Right renal cortex interstitium (tissue), 3 donors: ENCODE data around the gene NRDC. TPM values are rescaled to one million over a fixed set of nuclear protein-coding genes. Genes with fewer than 3 reads are reported as not detected.
A peak's percentile ranks its signal among the peaks of the same experiment; 100 is the strongest.
"Not testable (repeated sequence)": the region's sequence is repeated elsewhere in the genome, so short reads cannot be mapped to it uniquely, and the experiment has no call there.

Experiments
- DNase-seq, 3 donors: peaks; one replicate each; pipeline ENCODE4 v3.0.0-alpha.2; 2013; ENCODE audit warnings: low read depth in 3 of 3, low spot score in 2 of 3
- polyA plus RNA-seq, 3 donors: library from polyadenylated mRNA; unstranded; fragments of 120-200 nt; gene quantifications; one replicate each; pipeline ENCODE4 v1.2.1, GENCODE V29; 2013; ENCODE audit not compliant: insufficient read length in 3 of 3

Gene NRDC
- polyA plus RNA-seq, 3 donors = 130 to 133 (median 130) TPM

DNA sequence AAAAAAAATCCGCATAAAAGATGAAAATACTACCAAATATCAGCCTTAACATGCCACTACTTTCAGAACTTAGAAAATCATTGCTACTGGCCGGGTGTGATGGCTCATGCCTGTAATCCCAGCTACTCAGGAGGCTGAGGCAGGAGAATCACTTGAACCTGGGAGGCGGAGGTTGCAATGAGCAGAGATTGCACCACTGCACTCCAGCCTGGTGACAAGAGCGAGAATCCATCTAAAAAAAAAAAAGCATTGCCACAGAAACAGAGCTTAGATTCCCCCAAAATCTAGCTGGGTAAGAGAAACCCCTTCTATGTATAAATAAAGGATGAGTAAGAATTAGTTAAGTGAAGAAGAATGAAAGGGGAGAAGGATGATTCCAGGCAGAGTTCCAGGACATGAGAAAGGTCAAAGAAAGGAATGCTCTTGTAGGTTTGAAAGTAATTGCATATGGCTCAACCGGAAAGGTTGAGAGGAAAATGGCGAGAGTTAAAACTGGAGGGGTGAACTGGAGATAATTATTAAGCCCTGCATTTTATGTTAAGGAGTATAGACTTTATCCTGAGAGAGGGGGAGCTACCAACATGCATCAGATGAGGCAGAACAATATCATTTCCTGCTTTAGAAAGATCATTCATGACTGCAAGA, 19.7 kb upstream of the NRDC start:
- DNase-seq = no peak

DNA sequence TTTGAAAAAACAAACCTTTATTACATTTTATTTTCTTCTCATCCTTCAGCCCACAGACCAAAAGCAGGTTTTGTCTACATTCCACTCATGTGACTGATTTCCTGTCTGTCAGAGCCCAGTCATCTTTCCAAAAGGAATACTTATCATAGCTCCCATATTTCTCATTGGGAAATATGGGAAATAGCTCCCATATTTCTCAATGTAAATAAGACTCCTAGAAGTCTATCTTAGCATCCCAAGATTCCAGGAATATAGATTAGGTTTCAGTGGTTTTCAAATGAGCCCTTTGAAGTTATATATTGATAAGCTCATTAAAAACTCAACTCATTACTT, 19.1 kb upstream of the NRDC start:
- DNase-seq = no peak

DNA sequence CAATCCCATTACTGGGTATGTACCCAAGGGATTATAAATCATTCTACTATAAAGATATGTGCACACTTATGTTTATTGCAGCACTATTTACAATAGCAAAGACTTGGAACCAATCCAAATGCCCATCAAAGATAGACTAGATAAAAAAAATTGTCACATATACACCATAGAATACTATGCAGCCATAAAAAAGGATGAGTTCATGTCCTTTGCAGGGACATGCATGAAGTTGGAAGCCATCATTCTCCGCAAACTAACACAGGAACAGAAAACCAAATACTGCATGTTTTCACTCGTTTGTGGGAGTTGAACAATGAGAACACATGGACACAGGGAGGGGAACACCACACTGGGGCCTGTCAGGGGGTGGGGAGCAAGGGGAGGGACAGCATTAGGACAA, 16.2 kb upstream of the NRDC start:
- not testable (repeated sequence) for DNase-seq

- DNase-seq = peak in 1 of 3 donors; percentile 33
Observed at GRCh38 chr1:51878308-51878615, 265 bp downstream of the NRDC start.

GRCh38 chr1:51877434-51878307, 856 bp downstream of the NRDC start:
- peak in 2 of 3 donors; percentile 19 to 23 for DNase-seq

DNA sequence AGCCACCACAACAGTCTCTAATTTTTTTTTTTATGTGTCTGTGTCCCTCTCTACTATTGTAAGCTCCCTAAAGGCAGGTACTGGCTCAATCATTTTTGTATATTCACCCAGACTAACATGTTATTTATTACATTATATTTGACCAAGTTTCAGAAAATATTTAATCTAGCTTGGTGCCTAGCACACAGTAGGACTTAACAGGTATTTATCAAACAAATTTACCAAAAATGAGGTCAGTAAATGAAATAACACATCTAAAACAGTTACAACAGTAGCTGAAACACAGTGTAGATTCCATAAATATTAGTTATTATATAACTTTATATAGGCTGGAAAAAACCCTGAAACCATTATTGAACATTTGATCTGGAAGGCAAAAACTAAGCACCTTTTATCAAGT, 2.7 kb downstream of the NRDC start:
- DNase-seq = no peak

- no peak for DNase-seq
Observed at GRCh38 chr1:51875291-51875772, 3.2 kb downstream of the NRDC start.

- DNase-seq = not testable (repeated sequence)
Observed at GRCh38 chr1:51873270-51873669, 5.3 kb downstream of the NRDC start.

DNA sequence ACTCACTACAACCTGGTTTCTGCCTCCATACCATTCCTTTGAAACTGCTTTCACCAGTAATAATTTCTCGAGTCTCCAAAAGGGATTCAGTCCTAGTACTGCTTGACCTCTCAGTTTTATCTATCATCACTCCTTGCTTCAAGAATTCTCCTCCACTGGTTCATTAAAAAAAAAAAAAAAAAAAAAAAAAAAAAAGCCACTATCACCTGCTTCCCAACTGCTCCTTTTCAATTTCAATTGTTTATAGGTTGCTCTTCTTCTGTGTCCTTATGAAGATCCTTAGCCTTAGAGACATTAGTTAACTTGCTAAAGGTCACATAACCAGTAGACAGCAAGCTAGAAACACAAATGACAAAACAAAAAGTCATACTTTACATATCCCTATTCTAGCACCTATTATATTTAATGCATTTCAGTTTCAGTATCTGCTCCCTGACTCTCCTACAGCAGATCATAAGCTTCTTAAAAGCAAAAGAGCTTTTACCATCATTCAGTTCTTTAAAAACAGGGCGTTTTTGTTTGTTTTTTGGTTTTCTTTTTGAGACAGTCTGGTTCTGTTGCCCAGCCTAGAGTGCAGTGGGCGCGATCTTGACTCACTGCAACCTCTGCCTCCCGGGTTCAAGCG, 7.1 kb downstream of the NRDC start:
- DNase-seq = no peak

DNA sequence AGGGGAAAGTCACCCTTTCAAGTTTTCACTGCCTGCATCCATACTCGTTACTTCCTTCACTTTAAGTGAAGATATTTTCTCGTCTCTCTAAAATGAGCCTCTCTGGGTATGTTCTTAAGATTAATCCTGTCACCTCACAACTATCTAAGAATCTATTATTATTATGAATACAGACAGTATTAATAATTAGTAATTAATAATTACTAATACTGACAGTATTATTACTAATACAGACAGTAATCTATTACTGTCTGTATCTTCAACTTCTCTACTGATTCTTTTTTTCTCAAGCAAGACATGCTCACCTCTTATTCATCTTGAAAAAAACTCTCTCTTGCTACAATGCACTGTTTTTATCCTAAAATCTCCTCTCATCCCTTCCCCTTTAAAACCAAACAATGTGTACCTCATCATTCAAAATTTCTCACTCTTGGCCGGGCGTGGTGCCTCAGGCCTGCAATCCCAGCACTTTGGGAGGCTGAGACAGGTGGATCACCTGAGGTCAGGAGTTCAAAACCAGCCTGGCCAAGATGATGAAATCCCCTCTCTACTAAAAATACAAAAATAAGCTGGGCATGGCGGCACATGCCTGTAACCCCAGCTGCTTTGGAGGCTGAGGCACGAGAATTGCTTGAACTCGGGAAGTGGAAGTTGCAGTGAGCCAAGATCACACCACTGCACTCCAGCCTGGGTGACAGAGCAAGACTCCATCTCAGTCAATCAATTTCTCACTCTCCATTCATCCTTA, 7.8 kb downstream of the NRDC start:
- no peak for DNase-seq

DNA sequence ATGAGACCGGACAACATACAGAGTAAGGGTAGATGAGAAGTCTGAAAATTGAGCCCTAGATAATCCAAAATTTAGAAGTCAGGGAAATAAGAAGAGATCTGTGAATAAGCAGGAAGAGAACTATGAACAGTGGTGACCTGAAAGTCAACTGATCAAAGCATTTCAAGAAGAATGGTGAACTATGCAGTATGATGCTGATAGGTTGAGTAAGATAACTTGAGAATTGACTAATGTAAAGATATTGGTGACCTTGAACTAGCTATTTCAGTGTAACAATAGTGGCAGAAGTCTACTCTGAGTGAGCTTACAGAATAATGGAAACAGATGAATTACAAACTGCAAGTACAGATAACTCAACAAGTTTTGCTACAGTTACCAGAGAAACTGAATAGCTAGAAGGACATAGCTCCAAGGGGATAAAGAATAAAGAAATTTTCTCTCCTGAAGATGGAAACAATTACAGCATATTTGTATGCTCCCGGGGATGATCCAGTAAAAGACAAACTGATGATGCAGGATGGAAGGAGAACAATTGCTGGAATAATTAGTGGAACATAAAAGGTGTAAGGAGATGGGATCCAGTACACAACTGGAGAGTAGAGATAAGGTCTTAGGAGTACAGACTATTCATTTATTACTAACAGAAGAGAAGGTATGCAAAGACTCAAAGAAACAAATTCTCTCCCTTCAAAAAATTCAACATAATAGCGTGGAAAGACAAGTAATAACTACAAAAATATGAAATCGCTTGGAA, 10.9 kb downstream of the NRDC start:
- no peak for DNase-seq

GRCh38 chr1:51863384-51863783, 15.1 kb downstream of the NRDC start:
- no peak for DNase-seq

DNA sequence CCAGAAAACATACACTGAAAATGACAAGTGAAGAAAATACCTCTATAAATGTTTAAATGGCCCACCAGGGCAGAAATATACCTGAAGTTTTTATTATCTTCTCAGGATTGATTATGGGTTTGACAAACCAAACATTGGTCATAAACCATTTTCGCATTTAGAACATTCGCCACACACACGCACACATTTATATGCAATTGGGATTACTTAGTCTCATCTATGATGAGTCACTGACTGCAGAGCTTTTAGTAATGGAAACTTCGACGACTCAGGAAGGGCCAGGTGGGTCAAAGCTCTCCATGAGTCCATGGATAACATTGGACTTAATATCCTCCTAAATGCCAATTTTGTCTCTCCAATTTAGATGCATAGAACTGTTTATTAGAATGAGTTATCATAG, 16.9 kb downstream of the NRDC start:
- no peak for DNase-seq

GRCh38 chr1:51859735-51860134, 18.8 kb downstream of the NRDC start:
- no peak for DNase-seq

DNA sequence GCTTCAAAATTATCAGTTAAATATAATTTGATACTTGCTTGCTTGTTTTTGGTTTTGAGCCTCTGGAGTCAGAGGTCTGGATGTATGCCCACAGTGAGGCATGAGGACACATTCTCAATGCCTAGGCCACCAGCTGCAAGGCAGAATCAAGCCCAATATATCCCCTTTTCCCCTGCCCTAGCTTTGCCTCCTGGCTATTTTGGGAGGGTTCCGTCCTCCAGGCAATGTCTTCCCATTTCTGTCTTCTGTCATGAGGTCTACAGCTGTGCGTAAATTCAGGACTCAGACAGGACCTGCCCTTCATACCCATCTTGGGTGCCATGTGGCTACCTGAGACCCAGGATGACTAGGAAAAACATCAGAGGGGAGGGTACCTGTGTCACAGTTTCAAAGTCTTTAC, 19.2 kb downstream of the NRDC start:
- DNase-seq = no peak

DNA sequence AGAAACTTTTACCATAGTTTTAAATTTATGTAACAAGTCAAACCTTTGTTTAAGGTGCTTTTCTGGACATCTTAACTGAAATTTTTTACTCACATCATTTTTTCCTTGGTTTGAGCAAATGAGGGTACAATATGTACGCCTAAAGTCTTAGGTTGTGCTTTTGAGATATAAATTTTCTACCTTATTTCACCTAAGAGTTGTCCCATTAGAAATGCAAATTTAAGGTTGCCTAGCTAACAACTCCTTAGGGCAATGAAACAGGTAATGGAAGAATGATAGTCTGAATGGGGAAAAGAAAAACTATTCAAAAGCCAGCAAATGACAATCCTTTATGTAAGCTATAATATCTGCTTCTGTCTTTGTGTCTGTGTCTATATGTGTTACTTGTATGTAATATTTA, 19.6 kb downstream of the NRDC start:
- DNase-seq = no peak

- no peak for DNase-seq
Observed at GRCh38 chr1:51856745-51857144, 21.8 kb downstream of the NRDC start.

GRCh38 chr1:51855624-51856023, 22.9 kb downstream of the NRDC start:
- no peak for DNase-seq

DNA sequence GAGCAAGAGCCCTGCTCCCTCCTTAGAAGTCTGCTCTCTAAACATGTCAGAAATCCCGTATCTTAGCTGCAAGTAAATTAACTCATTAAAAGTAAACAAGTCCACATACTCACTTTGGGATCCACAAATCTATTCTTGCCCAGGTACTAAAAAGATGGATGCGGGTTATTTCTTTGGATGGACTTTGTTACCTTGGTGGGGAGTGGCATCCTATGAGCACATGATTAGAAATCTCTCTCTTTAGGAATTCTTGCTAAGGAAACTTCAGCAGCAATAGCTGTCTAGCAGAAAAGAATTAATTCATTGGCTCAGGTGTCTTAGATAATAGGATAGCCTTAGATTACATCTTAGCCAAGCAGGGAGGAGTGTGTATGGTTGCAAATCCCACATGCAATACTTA, 25.2 kb downstream of the NRDC start:
- no peak for DNase-seq

- DNase-seq = no peak
Observed at GRCh38 chr1:51851882-51852396, 26.6 kb downstream of the NRDC start.
